ENCODE measurements around the gene GPR17. TPM values are rescaled to one million over a fixed set of nuclear protein-coding genes. Genes with fewer than 3 reads are reported as not detected.

GPR17 gene
- total and polyA plus RNA-seq, 2 experiments from 2014 or later: 0.09 TPM; not detected in 1

DNA sequence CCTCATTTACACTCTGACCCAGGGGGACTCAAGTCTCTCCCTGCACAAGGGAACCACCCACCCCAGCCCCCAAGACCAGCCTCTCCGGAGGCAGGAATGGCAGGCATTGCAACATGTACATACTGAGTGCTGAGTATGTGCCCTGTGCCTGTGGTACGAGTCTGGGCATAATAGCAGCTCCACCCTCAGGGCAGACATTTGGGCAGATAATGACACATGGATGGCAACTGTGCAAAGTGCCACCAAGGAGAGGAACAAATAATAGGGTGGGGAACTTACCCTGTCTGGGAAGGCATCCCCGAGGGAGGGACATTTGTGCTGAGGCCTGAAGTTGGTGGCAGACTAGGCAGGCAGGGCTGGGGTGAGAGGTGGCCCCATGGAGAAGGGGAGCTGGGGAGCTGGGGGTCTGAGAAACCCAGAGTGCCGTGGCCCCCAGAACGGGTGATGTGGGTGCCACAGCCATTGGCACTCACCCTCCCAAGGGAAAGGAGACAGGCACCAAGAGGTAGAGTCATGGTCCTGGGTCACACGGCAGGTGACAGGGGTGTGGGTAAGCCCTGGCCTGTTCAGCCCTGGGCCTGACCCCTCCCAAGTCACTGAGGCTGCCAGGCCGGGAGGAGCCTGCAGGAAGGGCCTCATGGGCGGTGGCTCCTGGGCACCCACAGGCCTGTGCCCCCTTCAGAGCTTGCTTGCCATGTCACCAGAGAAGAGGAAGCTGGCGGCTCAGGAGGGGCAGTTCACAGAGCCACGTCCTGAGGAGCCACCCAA is 15.7 kb upstream of the GPR17 start:
- no peaks in the 10 kb centered on the region for H3K27me3 ChIP-seq
- no peak overlapping the region for H3K27ac ChIP-seq
- TF ChIP-seq, protein P1, sequence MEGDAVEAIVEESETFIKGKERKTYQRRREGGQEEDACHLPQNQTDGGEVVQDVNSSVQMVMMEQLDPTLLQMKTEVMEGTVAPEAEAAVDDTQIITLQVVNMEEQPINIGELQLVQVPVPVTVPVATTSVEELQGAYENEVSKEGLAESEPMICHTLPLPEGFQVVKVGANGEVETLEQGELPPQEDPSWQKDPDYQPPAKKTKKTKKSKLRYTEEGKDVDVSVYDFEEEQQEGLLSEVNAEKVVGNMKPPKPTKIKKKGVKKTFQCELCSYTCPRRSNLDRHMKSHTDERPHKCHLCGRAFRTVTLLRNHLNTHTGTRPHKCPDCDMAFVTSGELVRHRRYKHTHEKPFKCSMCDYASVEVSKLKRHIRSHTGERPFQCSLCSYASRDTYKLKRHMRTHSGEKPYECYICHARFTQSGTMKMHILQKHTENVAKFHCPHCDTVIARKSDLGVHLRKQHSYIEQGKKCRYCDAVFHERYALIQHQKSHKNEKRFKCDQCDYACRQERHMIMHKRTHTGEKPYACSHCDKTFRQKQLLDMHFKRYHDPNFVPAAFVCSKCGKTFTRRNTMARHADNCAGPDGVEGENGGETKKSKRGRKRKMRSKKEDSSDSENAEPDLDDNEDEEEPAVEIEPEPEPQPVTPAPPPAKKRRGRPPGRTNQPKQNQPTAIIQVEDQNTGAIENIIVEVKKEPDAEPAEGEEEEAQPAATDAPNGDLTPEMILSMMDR (IDR thresholded peaks at IDR 0.05; ENCODE audit: low read depth, low read length): no peak
- no peak for DNase-seq (ENCODE audit: low read depth in 1 of 2, low spot score in 1 of 2)
- H3K4me3 ChIP-seq: no peak overlapping the region
- H3K4me1 ChIP-seq (ENCODE audit: low read depth): no peaks in the 10 kb centered on the region
- no peaks in the 10 kb centered on the region for H3K9me3 ChIP-seq (ENCODE audit: low read depth)
- no peaks in the 10 kb centered on the region for H3K36me3 ChIP-seq

DNA sequence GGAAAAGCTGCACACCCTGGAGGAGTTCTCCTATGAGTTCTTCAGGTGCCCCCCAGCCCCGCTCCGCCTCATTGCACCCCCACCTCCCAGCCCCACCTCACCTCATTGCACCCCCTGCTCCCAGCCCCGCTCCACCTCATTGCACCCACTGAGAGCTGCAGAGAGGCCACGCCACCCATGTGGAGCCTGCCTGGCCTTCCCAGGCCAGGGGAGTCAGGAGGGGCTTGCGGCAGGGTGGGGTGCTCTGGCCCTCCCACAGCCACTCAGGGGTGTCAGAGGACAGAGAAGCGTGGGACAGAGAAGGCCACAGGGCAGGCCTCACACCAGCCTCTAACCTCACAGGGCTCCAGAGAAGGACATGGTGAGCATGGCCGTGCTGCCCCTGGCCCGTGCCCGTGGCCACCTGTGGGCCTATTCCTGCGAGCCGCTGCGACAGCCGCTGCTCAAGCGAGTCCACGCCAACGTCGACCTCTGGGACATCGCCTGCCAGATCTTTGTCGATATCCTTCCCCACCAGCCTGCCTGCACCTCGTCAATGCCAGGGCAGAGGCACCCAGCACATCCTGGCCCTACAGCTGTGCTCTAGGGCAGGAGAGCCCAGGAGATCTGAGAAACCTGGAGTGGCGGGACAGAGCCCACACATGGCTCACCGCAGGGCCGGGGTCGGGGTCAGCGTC is 15.0 kb upstream of the GPR17 start:
- Histone ChIP-seq H3K4me3 (no peak overlapping the region), H3K27ac (no peak overlapping the region), H3K9me3 (ENCODE audit: low read depth) (no peaks in the 10 kb centered on the region), H3K27me3 (no peaks in the 10 kb centered on the region), H3K36me3 (no peaks in the 10 kb centered on the region), H3K4me1 (ENCODE audit: low read depth) (no peaks in the 10 kb centered on the region)
- DNase-seq (ENCODE audit: low read depth in 1 of 2, low spot score in 1 of 2): no peak
- TF ChIP-seq, protein P1 (IDR thresholded peaks at IDR 0.05; ENCODE audit: low read depth, low read length): no peak

DNA sequence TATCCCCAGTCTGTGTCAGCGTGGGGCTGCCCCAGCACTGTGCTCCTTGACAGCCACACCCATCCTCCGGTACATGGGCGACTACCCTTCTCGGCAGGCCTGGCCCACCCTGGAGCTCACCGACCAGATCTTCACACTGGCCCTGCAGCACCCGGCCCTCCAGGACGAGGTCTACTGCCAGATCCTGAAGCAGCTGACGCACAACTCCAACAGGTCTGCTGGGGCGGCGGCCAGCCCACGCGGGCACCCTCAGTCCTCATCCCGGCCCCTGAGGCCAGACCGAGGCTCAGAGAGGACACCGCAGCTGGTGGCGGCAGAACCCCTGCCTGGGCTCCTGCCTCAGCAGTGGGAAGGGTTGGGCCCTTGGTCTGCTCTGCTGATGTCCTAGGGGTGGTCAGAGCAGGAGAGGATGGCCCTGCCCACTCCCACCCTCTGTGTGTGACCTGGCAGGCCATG is 14.4 kb upstream of the GPR17 start:
- Histone ChIP-seq H3K36me3 (no peaks in the 10 kb centered on the region), H3K4me3 (no peak overlapping the region), H3K9me3 (ENCODE audit: low read depth) (no peaks in the 10 kb centered on the region), H3K27ac (no peak overlapping the region), H3K27me3 (no peaks in the 10 kb centered on the region), H3K4me1 (ENCODE audit: low read depth) (no peaks in the 10 kb centered on the region)
- DNase-seq (ENCODE audit: low read depth in 1 of 2, low spot score in 1 of 2): no peak
- TF ChIP-seq, protein P1 (IDR thresholded peaks at IDR 0.05; ENCODE audit: low read depth, low read length): no peak

DNA sequence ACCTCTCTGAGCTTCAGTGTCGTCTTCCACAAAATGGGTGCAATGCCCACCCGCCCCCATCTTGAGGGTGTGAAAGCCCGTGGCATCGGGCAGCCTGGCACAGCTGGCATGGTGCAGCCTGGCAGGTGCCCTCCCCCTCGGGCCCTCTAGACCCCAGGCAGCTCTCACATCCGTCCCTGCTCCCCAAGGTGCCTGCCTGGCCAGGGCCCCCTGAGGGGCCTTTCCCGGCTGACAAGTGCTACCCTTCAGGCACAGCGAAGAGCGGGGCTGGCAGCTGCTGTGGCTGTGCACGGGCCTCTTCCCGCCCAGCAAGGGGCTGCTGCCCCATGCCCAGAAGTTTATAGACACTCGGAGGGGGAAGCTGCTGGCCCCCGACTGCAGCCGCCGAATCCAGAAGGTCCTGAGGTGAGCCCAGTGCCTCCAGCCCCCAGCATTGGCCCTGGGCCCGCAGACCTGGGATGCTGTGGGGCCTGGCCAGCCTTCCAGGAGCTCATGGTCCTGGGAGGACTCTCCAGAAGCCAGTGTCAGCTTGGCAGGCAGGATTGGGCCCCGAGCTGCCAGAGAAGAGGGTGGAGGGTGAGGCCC is 13.9 kb upstream of the GPR17 start:
- Histone ChIP-seq H3K9me3 (ENCODE audit: low read depth) (no peaks in the 10 kb centered on the region), H3K36me3 (no peaks in the 10 kb centered on the region), H3K27ac (no peak overlapping the region), H3K4me3 (no peak overlapping the region), H3K27me3 (no peaks in the 10 kb centered on the region), H3K4me1 (ENCODE audit: low read depth) (no peaks in the 10 kb centered on the region)
- TF ChIP-seq, protein P1 (IDR thresholded peaks at IDR 0.05; ENCODE audit: low read depth, low read length): no peak
- DNase-seq (ENCODE audit: low read depth in 1 of 2, low spot score in 1 of 2): no peak

DNA sequence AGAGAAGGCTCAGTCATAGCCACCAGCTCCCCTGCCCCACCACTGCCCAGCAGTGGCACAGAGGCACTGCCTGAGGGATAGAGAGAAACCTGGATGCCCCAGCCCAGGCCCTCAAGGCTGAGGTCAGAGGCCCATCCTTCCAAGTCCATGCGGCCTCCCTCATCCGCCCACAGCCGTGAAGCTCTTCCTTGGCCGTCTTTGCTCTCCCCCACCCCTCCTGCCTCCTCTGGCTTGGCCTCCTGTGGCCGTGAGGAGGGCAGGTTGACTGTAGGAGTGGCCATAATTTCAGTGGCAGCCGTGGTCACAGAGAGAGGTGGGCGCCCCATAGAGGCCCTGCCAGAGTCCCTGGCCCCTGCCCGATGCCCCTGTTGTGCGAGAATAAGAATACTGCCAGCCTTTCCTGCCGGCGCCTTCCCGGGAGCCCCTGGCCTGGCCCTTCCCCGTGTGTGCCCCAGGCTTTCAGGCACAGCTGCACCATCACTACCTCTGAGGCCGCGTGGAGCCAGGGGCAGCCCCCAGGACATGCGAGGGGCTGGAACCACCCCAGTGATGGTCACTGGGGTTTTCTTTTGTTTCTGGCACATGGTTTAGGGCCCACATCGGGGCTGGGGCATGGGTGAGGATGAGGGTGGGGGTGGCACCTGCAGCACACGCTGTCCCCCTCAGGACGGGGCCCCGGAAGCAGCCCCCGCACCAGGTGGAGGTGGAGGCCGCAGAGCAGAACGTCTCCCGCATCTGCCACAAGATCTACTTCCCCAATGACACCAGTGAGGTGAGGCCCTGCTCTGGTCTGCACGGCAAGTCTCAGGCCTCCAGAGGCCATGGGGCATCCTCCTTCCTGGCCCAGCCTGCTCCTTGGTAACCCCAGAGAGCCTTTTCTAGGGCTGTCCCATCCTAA is 13.1 kb upstream of the GPR17 start:
- Histone ChIP-seq H3K36me3 (no peaks in the 10 kb centered on the region), H3K4me3 (no peak overlapping the region), H3K4me1 (ENCODE audit: low read depth) (no peaks in the 10 kb centered on the region), H3K27me3 (no peaks in the 10 kb centered on the region), H3K27ac (no peak overlapping the region), H3K9me3 (ENCODE audit: low read depth) (no peaks in the 10 kb centered on the region)
- TF ChIP-seq, protein P1 (IDR thresholded peaks at IDR 0.05; ENCODE audit: low read depth, low read length): no peak
- DNase-seq (ENCODE audit: low read depth in 1 of 2, low spot score in 1 of 2): no peak

Data from cardiac muscle cell (in vitro differentiated cells and primary cell).